Neural progenitor cell (in vitro differentiated cells): ENCODE results near the gene TMEM82.

ENCODE experiments used
- CTCF ChIP-seq: fragments of 200-600 bp; sonication (generic); IDR thresholded peaks from 2 replicates; pipeline ENCODE4 v1.5.1; 2017; ENCODE audit warnings: antibody characterized with exemption, mild to moderate bottlenecking
- EZH2 ChIP-seq: fragments of 200-600 bp; sonication (generic); IDR thresholded peaks from 2 replicates; pipeline ENCODE4 v1.6.1; 2017; ENCODE audit warnings: antibody characterized with exemption, mild to moderate bottlenecking, moderate library complexity
- EZH2phosphoT487 ChIP-seq: fragments of 200-600 bp; sonication (generic); IDR thresholded peaks from 2 replicates; pipeline ENCODE4 v1.6.1; 2017; ENCODE audit warnings: antibody characterized with exemption

- no peak for TF ChIP-seq CTCF
- no peak for TF ChIP-seq EZH2
- TF ChIP-seq EZH2phosphoT487, result no peak
Observed at GRCh38 chr1:15736892-15737261, 5.4 kb upstream of the TMEM82 start.
